HL-60 (cell line): ENCODE measurements around the gene ELF2.

Source experiments
- CTCF ChIP-seq: IDR thresholded peaks from one replicate; pipeline ENCODE4 v1.5.1; 2011; ENCODE audit warnings: low read length, control low read depth, inconsistent platforms; ENCODE audit not compliant: insufficient read depth
- POLR2AphosphoS5 ChIP-seq: IDR thresholded peaks from 2 replicates; pipeline ENCODE4 v1.6.1; 2012; ENCODE audit warnings: low read depth
- TF ChIP-seq, protein P1 (sequence below): IDR thresholded peaks from 2 replicates; pipeline ENCODE4 v1.6.1; 2012; ENCODE audit warnings: low read depth; ENCODE audit not compliant: insufficient replicate concordance

DNA sequence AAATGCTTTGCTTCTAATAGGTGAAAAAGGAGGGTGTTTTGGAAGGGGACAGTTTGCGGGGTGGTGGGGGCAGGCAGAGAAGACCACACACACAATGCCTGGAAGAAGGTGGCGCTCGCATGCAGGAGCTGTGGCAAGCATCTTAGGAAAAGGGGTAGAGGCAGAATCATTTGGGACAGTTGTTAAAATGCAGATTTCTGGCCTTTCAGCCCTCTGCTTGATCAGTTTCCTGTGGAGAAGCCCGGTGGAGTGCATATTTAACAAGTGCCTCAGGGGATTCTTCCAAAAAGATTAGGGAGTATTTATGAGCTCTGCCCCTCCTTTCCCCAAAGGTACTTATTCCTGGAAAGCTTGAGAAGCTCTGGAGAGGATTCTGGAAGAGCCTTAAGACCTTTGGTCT, 156.6 kb downstream of the ELF2 start:
- no peak for TF ChIP-seq POLR2AphosphoS5
- no peak for TF ChIP-seq CTCF
- TF ChIP-seq, protein P1, sequence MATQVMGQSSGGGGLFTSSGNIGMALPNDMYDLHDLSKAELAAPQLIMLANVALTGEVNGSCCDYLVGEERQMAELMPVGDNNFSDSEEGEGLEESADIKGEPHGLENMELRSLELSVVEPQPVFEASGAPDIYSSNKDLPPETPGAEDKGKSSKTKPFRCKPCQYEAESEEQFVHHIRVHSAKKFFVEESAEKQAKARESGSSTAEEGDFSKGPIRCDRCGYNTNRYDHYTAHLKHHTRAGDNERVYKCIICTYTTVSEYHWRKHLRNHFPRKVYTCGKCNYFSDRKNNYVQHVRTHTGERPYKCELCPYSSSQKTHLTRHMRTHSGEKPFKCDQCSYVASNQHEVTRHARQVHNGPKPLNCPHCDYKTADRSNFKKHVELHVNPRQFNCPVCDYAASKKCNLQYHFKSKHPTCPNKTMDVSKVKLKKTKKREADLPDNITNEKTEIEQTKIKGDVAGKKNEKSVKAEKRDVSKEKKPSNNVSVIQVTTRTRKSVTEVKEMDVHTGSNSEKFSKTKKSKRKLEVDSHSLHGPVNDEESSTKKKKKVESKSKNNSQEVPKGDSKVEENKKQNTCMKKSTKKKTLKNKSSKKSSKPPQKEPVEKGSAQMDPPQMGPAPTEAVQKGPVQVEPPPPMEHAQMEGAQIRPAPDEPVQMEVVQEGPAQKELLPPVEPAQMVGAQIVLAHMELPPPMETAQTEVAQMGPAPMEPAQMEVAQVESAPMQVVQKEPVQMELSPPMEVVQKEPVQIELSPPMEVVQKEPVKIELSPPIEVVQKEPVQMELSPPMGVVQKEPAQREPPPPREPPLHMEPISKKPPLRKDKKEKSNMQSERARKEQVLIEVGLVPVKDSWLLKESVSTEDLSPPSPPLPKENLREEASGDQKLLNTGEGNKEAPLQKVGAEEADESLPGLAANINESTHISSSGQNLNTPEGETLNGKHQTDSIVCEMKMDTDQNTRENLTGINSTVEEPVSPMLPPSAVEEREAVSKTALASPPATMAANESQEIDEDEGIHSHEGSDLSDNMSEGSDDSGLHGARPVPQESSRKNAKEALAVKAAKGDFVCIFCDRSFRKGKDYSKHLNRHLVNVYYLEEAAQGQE, result no peak
